NOMO-1 treated with dmso at 0.1 percent for 144 hours (cell line): ENCODE data around the gene NF1.
A peak's percentile ranks its signal among the peaks of the same experiment; 100 is the strongest.
"Not testable (repeated sequence)": the region's sequence is repeated elsewhere in the genome, so short reads cannot be mapped to it uniquely, and the experiment has no call there.

Experiments
- DNase-seq: peaks from one replicate; lab custom pipeline; 2025; ENCODE audit not compliant: unreplicated experiment; lab: John Stamatoyannopoulos, UW

NF1 gene

GRCh38 chr17:31094600-31095235 lies at the start of gene NF1:
TSS of gene NF1 (plus strand) at chr17:31094977. CDS start at chr17:31095310, 333 bp downstream.
- peak; percentile 91 for DNase-seq

- not testable (repeated sequence) for DNase-seq
These were observed 47.8 kb upstream of the NF1 start for GRCh38 chr17:31046856-31047425.

GRCh38 chr17:31048142-31048541 lies 46.6 kb upstream of the NF1 start:
- no peak for DNase-seq

- no peak for DNase-seq
These were observed 46.0 kb upstream of the NF1 start for GRCh38 chr17:31048780-31049179.

GRCh38 chr17:31050948-31051347 lies 43.8 kb upstream of the NF1 start:
- DNase-seq, result no peak

- DNase-seq, result peak; percentile 83
These were observed 43.3 kb upstream of the NF1 start for GRCh38 chr17:31051506-31051905.

GRCh38 chr17:31052187-31052889 lies 42.4 kb upstream of the NF1 start:
- peak; percentile 97 for DNase-seq

- no peak for DNase-seq
These were observed 41.7 kb upstream of the NF1 start for GRCh38 chr17:31053071-31053470.

- DNase-seq, result no peak
These were observed 40.0 kb upstream of the NF1 start for GRCh38 chr17:31054761-31055160.

- DNase-seq, result peak; percentile 72
These were observed 35.8 kb upstream of the NF1 start for GRCh38 chr17:31058976-31059375.

GRCh38 chr17:31060791-31061550 lies 33.8 kb upstream of the NF1 start:
- peak; percentile 45 for DNase-seq

- no peak for DNase-seq
These were observed 33.1 kb upstream of the NF1 start for GRCh38 chr17:31061678-31062077.

- DNase-seq, result no peak
These were observed 32.4 kb upstream of the NF1 start for GRCh38 chr17:31062346-31062745.

GRCh38 chr17:31064707-31065106 lies 30.1 kb upstream of the NF1 start:
- no peak for DNase-seq

GRCh38 chr17:31067691-31068184 lies 27.0 kb upstream of the NF1 start:
- DNase-seq, result no peak

GRCh38 chr17:31068291-31068690 lies 26.5 kb upstream of the NF1 start:
- DNase-seq, result peak; percentile 21

GRCh38 chr17:31072186-31072585 lies 22.6 kb upstream of the NF1 start:
- no peak for DNase-seq

GRCh38 chr17:31073411-31073810 lies 21.4 kb upstream of the NF1 start:
- no peak for DNase-seq

- no peak for DNase-seq
These were observed 19.8 kb upstream of the NF1 start for GRCh38 chr17:31074772-31075555.

- DNase-seq, result no peak
These were observed 16.5 kb upstream of the NF1 start for GRCh38 chr17:31078290-31078689.

GRCh38 chr17:31079731-31080130 lies 15.0 kb upstream of the NF1 start:
- no peak for DNase-seq
